Mesothelial cell of epicardium (in vitro differentiated cells): ENCODE results near the gene CNKSR3. TPM values are rescaled to one million over a fixed set of nuclear protein-coding genes. Genes with fewer than 3 reads are reported as not detected.
"Not testable (repeated sequence)": the region's sequence is repeated elsewhere in the genome, so short reads cannot be mapped to it uniquely, and the experiment has no call there.

Source experiments
- DNase-seq, 2 experiments: peaks; one replicate each; pipeline ENCODE4 v3.0.0; 2021; ENCODE audit warnings: low spot score in 2 of 2; ENCODE audit not compliant: unreplicated experiment in 2 of 2
- H3K27ac Mint-ChIP-seq: 2 replicates; pipeline ENCODE4 v1.8.0; 2021; ENCODE audit warnings: mixed read lengths
- H3K27me3 Mint-ChIP-seq: 2 replicates; pipeline ENCODE4 v1.8.0; 2021; ENCODE audit warnings: low read depth, mixed read lengths
- H3K36me3 Mint-ChIP-seq: 2 replicates; pipeline ENCODE4 v1.8.0; 2021; ENCODE audit warnings: mixed read lengths
- H3K4me1 Mint-ChIP-seq: 2 replicates; pipeline ENCODE4 v1.8.0; 2021; ENCODE audit warnings: mixed read lengths
- H3K4me3 Mint-ChIP-seq: 2 replicates; pipeline ENCODE4 v1.8.0; 2021; ENCODE audit warnings: mild to moderate bottlenecking, moderate library complexity, mixed read lengths
- H3K9me3 Mint-ChIP-seq: 2 replicates; pipeline ENCODE4 v1.8.0; 2021; ENCODE audit warnings: mixed read lengths
- CTCF ChIP-seq: fragments of 200-600 bp; sonication (generic); IDR thresholded peaks from one replicate; pipeline ENCODE4 v1.5.0; 2021; ENCODE audit warnings: antibody characterized with exemption; ENCODE audit not compliant: unreplicated experiment
- total RNA-seq: library from RNA; stranded (reverse); gene quantifications from 3 replicates; pipeline ENCODE4 v1.2.1, GENCODE V29; 2021

Gene CNKSR3
- total RNA-seq, 1 donor from 2014 or later = 13.4 TPM

GRCh38 chr6:154515826-154516225 lies 5.3 kb upstream of the CNKSR3 start:
- Mint-ChIP-seq H3K4me3 (peak overlapping the region; percentile 28), H3K36me3 (no peaks in the 10 kb centered on the region), H3K4me1 (peaks cover 26% of the 10 kb centered on the region), H3K27ac (peak overlapping the region; percentile 69), H3K9me3 (no peaks in the 10 kb centered on the region), H3K27me3 (no peaks in the 10 kb centered on the region)
- DNase-seq = no peak
- TF ChIP-seq CTCF = no peak

GRCh38 chr6:154515076-154515475 lies 4.6 kb upstream of the CNKSR3 start:
- DNase-seq, H3K27me3 Mint-ChIP-seq, H3K27ac Mint-ChIP-seq, H3K4me3 Mint-ChIP-seq, H3K9me3 Mint-ChIP-seq, H3K36me3 Mint-ChIP-seq: not testable (repeated sequence)
- peaks cover 26% of the 10 kb centered on the region for H3K4me1 Mint-ChIP-seq

- H3K4me3 Mint-ChIP-seq = no peak overlapping the region
- H3K9me3 Mint-ChIP-seq = no peaks in the 10 kb centered on the region
- no peak for TF ChIP-seq CTCF
- peaks cover 24% of the 10 kb centered on the region for H3K4me1 Mint-ChIP-seq
- H3K27ac Mint-ChIP-seq = no peak overlapping the region
- no peaks in the 10 kb centered on the region for H3K36me3 Mint-ChIP-seq
- H3K27me3 Mint-ChIP-seq = no peaks in the 10 kb centered on the region
- no peak for DNase-seq
These were observed 4.0 kb upstream of the CNKSR3 start for GRCh38 chr6:154514481-154514880.

GRCh38 chr6:154513601-154514320 lies 3.3 kb upstream of the CNKSR3 start:
- Mint-ChIP-seq H3K36me3 (no peaks in the 10 kb centered on the region), H3K27me3 (no peaks in the 10 kb centered on the region), H3K4me1 (peaks cover 29% of the 10 kb centered on the region), H3K9me3 (no peaks in the 10 kb centered on the region), H3K27ac (peak overlapping the region; percentile 16), H3K4me3 (no peak overlapping the region)
- no peak for TF ChIP-seq CTCF
- no peak for DNase-seq

GRCh38 chr6:154512201-154512600 lies 1.7 kb upstream of the CNKSR3 start:
- H3K27me3 Mint-ChIP-seq = no peaks in the 10 kb centered on the region
- no peaks in the 10 kb centered on the region for H3K36me3 Mint-ChIP-seq
- peak overlapping the region; percentile 47 for H3K4me3 Mint-ChIP-seq
- H3K9me3 Mint-ChIP-seq = no peaks in the 10 kb centered on the region
- no peak overlapping the region for H3K27ac Mint-ChIP-seq
- H3K4me1 Mint-ChIP-seq = peaks cover 41% of the 10 kb centered on the region
- TF ChIP-seq CTCF = no peak
- DNase-seq = no peak

- peak overlapping the region; percentile 44 for H3K27ac Mint-ChIP-seq
- no peak for DNase-seq
- no peak for TF ChIP-seq CTCF
- no peaks in the 10 kb centered on the region for H3K36me3 Mint-ChIP-seq
- H3K27me3 Mint-ChIP-seq = no peaks in the 10 kb centered on the region
- peak overlapping the region; percentile 47 for H3K4me3 Mint-ChIP-seq
- H3K9me3 Mint-ChIP-seq = no peaks in the 10 kb centered on the region
- peaks cover 41% of the 10 kb centered on the region for H3K4me1 Mint-ChIP-seq
These were observed 1.3 kb upstream of the CNKSR3 start for GRCh38 chr6:154511791-154512190.
